H54 (cell line): Measurements from ENCODE around the gene NUMBL.

Experiments used
- DNase-seq: peaks from one replicate; pipeline ENCODE4 v3.0.0; 2011; ENCODE audit warnings: low spot score, mixed read lengths; ENCODE audit not compliant: insufficient read length
- FAIRE-seq: peaks from 3 replicates; lab custom pipeline; 2011; peaks lifted over from hg19 to GRCh38; lab: Jason Lieb, UNC
- POLR2A ChIP-seq: IDR thresholded peaks from 2 replicates; pipeline ENCODE4 v1.6.1; 2011; ENCODE audit warnings: low read depth, mild to moderate bottlenecking, low read length

The NUMBL gene

DNA sequence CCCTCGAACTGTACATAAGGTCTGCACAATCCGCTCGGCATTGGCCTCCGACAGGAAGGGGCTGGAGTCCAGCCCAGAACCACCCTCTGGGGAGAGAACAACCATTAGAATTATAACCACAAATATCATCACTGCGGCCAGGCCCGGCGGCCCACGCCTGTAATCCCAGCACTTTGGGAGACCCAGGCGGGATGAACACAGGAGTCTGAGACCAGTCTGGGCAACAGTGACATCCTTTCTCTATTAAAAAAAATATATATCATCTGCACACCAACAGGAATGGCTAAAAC, 14.9 kb upstream of the NUMBL start:
- no peak for DNase-seq
- FAIRE-seq, result no peak
- no peak for TF ChIP-seq POLR2A

DNA sequence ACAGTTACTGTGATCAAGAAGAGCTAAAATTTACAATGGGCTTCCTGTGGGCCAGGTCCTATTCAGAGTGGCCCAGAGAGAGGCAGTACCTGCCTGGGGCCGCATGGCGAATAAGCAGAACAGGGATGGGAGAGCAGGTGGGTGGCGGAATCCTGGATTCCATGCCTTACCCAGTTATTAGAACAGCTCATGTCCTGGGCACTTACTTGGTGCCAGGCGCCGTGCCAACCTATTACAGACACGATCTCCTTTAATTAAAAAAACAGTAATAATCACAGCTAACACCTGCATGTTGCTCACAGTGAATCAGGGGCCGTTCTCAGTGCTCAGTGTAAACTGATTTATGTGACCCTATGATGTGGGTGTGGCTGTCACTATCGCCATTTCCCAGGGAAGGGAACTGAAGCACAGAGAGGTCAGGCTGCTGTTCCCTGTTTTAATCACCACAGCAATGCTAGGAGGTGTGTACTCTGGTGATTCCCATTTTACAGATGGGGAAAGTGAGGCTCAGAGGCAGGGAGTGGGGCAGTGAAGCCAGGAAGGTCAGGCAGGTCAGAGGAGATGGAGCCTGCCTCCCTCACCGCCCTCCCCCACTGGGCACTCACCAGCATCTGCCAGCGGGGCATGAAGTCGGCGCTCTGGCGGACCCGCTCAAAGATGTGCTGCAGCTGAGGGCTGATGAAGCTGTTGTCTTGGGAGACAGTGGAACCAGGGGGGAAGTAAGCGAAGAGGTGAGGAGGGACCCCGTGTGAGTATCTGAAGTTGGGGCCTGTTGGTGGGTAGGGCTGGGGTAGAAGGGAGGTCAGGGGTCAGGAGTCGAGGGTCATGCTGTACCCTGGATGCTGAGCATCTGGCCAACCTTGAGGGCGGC, 14.3 kb upstream of the NUMBL start:
- no peak for TF ChIP-seq POLR2A
- FAIRE-seq (no peak), DNase-seq (no peak)

GRCh38 chr19:40703029-40703755, 12.7 kb upstream of the NUMBL start:
- FAIRE-seq (no peak), DNase-seq (no peak)
- TF ChIP-seq POLR2A, result no peak

DNA sequence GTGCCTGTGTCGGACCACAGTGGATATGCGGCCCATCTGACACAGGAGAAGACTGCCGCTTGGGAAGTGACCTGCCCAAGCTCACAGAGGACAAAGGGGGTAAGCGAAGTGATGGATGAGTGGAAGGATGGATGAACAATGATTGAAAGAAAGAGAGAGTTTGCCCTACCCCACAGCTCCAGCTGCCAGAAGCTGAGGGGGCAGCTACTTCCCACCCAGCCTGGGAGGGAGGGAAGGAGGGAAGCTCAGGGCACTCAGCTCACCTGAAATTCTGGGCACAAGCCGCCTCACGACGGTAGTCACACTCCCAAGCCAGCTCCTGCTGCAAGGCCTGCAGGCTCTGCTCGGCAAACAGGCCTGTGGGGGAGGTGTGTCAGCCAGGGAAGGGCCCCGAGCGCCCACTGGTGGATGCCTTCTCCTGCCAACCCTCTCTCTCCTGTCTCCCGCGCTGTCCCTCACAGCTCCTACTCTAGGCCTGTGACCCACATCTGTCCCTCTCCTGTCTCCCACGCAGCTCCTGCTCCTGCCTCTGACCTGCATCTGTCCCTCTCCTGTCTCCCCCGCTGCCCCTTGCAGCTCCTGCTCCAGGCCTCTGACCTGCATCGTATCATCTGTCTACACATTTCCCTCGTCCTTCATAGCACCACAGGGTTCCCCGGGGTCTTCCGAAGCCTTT, 12.0 kb upstream of the NUMBL start:
- FAIRE-seq (no peak), DNase-seq (no peak)
- TF ChIP-seq POLR2A, result no peak

DNA sequence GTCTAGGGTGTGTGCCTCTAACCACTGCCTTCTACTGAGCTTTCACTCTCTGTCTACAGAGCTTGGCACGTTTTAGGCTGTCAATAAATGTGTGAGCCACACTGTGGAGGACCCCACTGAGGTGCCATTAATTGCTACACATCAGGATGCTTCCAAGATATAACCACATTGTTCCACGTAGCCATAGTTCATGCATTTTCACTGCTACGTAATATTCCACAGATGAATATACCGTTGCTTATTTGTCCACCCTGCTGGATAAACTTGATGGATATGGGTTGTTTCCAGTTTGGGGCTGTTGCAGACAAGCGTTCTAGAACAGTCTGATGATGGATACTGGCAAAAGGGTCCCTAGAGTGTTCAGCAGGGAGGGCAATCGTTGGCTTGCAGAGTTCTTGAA, 11.3 kb upstream of the NUMBL start:
- FAIRE-seq (no peak), DNase-seq (no peak)
- no peak for TF ChIP-seq POLR2A

GRCh38 chr19:40700083-40700482, 9.6 kb upstream of the NUMBL start:
- DNase-seq (no peak), FAIRE-seq (no peak)
- no peak for TF ChIP-seq POLR2A

DNA sequence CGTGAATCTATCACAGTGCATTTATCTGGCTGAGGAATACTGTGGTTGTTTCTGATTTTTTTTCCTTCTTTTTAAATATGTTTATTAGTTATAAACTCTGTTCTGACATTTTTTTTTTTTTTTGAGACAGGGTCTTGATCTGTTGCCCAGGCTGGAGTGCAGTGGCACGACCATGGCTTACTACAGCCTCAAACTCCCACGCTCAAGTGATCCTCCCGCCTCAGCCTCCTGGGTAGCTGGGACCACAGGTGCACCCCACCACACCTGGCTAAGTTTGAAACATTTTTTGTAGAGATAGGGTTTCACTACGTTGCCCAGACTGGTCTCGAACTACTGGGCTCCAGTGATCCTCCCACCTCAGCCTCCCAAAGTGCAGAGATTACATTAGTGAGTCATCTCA, 6.6 kb upstream of the NUMBL start:
- no peak for FAIRE-seq
- TF ChIP-seq POLR2A, result no peak
- DNase-seq, result no peak

DNA sequence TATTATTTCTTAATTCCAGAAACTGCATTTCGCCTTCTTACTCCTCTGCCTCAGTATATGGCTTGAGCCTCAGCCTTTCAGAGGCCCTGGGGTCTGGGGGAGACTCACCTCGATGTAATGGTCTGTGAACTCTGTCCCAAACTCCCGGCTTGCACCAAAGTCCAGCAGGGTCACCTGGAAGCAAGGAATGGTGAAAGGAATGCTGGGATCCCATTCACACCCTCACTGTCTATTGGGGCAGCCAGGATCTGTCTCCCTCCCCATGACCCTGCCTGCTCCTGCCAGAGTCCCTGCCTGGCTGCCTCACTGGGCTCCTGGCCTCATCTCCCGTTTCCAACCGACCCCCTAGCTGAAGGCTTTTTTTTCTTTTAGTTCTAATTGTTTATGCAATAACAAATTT, 5.4 kb upstream of the NUMBL start:
- no peak for TF ChIP-seq POLR2A
- no peak for DNase-seq
- FAIRE-seq, result no peak

DNA sequence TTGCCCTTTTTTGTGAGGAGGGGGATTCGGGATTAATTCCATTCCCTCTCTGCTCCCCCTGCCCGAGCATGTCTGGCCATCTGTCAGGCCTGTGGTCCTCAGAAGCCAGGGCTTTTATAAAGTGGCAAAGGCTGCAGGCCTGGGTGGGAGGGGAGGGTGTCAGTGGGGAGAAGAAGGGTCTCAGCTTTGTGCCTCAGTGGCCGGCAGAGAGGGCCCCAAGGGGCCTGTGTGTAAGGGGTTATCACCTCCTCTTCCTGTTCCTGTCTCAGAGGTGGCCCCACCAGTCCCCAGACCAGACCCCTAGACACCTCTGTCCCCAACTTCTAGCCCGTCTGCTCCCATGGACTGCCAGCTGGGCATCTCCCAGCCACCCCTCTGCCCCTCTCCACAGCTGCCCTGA, 3.4 kb upstream of the NUMBL start:
- no peak for FAIRE-seq
- TF ChIP-seq POLR2A, result no peak
- DNase-seq, result no peak

DNA sequence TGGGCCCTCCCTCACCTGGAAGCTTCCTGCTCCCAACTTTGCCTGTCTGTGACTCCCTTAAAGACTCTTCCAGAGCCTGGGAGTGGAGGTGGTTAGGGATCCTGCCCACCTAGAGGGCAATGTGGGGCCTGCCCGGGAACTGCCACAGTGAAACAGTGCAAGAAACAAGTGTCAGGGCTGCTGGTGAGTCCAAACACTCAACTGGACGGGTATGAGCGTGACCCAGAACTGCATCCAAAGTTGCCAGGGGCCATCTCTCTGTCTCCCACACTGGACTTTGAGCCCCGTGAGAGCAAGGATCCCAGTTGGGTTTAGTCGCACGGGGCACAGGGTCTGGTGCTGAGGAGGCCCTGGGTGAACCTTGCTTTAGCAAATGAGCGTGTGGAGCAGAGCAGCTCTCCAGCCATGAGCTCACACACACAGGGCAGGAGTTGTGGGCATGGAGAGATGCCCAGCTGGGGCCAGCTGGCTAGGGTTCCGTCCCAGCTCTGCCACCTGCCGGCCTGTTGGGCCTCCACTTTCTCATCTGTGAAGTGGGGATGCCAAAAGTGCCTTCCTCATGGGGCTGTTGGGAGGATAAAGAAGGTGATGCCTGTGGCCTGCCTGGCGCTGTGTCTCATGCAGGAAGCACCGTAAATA, 2.8 kb upstream of the NUMBL start:
- FAIRE-seq (no peak), DNase-seq (no peak)
- no peak for TF ChIP-seq POLR2A

DNA sequence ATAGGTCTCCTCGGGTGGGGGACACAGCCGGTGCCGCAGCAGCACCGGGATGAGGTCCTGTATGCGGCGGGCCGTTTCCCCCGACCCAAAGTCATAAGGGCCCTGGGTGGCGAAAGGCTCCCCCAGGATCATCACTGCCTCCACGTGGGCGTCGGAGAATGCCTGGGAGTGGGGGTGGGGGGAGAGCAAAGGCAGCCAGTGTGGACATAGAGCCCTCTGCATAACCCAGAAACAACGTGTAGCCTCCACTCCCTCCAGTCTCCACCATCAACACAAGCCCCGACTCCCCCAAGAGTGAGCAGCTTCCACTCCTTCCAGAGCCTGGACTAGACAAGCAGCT, 1.7 kb upstream of the NUMBL start:
- no peak for TF ChIP-seq POLR2A
- DNase-seq (no peak), FAIRE-seq (no peak)

DNA sequence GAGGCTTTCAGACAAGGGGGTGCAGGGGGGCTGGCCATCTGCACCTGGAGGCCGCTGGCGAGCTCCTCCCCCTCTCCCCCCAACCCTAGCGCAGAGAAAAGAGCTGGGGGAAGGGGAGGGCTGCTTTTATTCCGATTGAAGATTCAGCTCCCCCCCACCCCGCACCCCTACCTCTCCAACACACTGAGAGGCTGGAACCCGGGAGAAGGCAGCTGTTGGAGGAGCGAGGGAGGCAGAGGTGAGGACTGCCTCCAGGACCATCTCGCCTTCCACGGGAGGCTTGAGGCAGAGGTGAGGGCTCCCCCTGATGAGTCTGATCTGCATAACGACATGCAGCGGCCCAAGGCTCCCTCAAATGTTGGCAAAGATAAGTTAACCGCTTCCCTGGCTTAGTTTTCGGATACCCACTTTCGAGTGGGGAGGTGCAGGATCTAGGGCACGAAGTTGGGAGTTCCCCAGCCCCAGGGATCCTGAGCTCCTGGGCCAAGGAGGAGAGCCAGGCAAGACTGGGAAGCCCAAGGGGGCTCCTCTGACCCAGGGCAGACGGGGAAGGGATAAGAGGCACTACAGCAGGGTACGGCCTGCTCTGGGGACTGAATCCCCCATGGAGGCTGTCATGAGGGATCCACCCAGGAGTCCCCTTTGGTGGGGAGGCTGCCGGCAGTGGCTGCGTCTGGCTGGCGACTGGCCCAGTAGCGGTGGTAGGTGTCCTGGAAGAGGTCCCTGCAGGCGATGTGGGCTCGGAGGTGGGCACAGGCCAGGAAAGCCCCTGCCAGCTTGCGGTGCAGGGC, 1.2 kb upstream of the NUMBL start:
- no peak for FAIRE-seq
- TF ChIP-seq POLR2A, result no peak
- DNase-seq, result no peak

GRCh38 chr19:40690693-40691420, 406 bp upstream of the NUMBL start:
- no peak for FAIRE-seq
- peak; percentile 99 for DNase-seq

More at GRCh38 chr19:40690693-40691420, 406 bp upstream of the NUMBL start:
- peak; percentile 50; the same call in 1 of the 2 replicates for TF ChIP-seq POLR2A
